ENCODE measurements around the gene NPR2. TPM values are rescaled to one million over a fixed set of nuclear protein-coding genes. Genes with fewer than 3 reads are reported as not detected.

The NPR2 gene
- total RNA-seq, 1 experiment from 2014 or later, result 18.8 TPM

DNA sequence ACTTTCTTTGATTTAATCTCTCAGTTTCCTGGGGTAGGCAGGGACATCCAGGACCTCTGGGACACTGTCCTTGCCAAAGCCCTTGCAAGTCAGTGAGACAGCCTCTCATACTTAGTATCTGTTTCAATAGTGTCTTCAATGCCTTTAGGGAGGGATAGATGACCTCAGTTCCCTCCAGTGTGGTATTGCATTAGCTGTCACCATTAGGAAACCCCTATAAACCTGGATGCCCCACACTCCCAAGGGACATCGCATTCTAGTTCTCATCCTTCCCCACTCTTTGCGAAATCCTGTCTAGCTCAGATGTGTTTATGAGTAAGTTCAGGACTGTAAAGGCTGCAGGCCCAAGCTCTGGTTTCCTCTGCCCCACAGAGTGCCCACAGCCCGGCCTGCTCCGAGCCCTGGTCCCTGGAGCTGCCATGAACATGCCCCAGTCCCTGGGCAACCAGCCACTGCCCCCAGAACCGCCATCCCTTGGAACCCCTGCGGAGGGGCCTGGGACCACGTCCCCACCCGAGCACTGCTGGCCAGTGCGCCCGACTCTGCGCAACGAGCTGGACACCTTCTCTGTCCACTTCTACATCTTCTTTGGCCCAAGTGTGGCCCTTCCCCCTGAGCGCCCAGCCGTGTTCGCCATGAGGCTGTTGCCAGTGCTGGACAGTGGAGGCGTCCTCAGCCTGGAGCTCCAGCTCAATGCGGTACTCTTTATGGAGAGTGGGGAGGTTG is 50.8 kb downstream of the NPR2 start:
- RAD21 ChIA-PET (ENCODE audit: low non-redundant PET in 1 of 2, low total read pairs in 2 of 2, uncharacterized antibody in 2 of 2, unreplicated experiment in 2 of 2), result no interaction called here
- CTCF ChIA-PET, result no interaction called here
- Histone ChIP-seq H3K79me2 (ENCODE audit: insufficient read depth, low read length) (no peaks in the 10 kb centered on the region), H2AFZ (ENCODE audit: low read depth, low read length, poor library complexity, severe bottlenecking) (no peak overlapping the region), H4K20me1 (ENCODE audit: insufficient read depth) (no peaks in the 10 kb centered on the region), H3K27me3 (ENCODE audit: insufficient read depth, low read length) (no peaks in the 10 kb centered on the region), H3K4me3 (replicated peaks in 1 of 2; ENCODE audit: low read depth in 1 of 2, low read length in 2 of 2) (no peak overlapping the region), H3K4me2 (ENCODE audit: low read length) (no peak overlapping the region), H3K9me2 (ENCODE audit: insufficient read depth) (no peaks in the 10 kb centered on the region), H3K4me1 (ENCODE audit: control insufficient read depth in 1 of 2, insufficient read depth in 2 of 2, low read length in 2 of 2) (peaks cover 0 to 13% of the 10 kb centered on the region in 2 experiments; a peak in 2 of 4 replicates), H3K9me3 (ENCODE audit: control insufficient read depth in 1 of 2, insufficient read depth in 1 of 2, low read depth in 1 of 2, low read length in 2 of 2) (no peaks in the 10 kb centered on the region), H3K9ac (ENCODE audit: low read length) (no peak overlapping the region), H3K27ac (ENCODE audit: low read depth, low read length) (no peak overlapping the region), H3K36me3 (ENCODE audit: control insufficient read depth in 1 of 2, insufficient read depth in 2 of 2, low read length in 2 of 2) (no peaks in the 10 kb centered on the region)
- ATAC-seq (no peak), DNase-seq (ENCODE audit: low read depth, low spot score) (no peak)
- POLR2A ChIA-PET, result no interaction called here
- no TSS peak for BruUV-seq (replicated peaks)
- intact Hi-C loops (cut with micrococcal nuclease), result no loop called here
- TF ChIP-seq CEBPB (IDR thresholded peaks at IDR 0.05; ENCODE audit: low read depth), result no peak
- no peak for TF ChIP-seq ZFX (IDR thresholded peaks at IDR 0.05)
- TF ChIP-seq SIN3A (IDR thresholded peaks at IDR 0.05; ENCODE audit: low read depth), result no peak
- TF ChIP-seq YY1 (IDR thresholded peaks at IDR 0.05; ENCODE audit: extremely low read depth, insufficient replicate concordance, low read depth, low read length), result no peak
- TF ChIP-seq, protein P1, sequence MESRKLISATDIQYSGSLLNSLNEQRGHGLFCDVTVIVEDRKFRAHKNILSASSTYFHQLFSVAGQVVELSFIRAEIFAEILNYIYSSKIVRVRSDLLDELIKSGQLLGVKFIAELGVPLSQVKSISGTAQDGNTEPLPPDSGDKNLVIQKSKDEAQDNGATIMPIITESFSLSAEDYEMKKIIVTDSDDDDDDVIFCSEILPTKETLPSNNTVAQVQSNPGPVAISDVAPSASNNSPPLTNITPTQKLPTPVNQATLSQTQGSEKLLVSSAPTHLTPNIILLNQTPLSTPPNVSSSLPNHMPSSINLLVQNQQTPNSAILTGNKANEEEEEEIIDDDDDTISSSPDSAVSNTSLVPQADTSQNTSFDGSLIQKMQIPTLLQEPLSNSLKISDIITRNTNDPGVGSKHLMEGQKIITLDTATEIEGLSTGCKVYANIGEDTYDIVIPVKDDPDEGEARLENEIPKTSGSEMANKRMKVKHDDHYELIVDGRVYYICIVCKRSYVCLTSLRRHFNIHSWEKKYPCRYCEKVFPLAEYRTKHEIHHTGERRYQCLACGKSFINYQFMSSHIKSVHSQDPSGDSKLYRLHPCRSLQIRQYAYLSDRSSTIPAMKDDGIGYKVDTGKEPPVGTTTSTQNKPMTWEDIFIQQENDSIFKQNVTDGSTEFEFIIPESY (IDR thresholded peaks at IDR 0.05; ENCODE audit: extremely low read depth, insufficient replicate concordance, low read length), result no peak
- no peak for TF ChIP-seq CBX3 (IDR thresholded peaks at IDR 0.05; ENCODE audit: low read depth)
- TF ChIP-seq, protein P2, sequence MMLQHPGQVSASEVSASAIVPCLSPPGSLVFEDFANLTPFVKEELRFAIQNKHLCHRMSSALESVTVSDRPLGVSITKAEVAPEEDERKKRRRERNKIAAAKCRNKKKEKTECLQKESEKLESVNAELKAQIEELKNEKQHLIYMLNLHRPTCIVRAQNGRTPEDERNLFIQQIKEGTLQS (IDR thresholded peaks at IDR 0.05), result no peak
- TF ChIP-seq RAD21 (IDR thresholded peaks at IDR 0.05; ENCODE audit: low read depth), result no peak
- no peak for TF ChIP-seq MAX (IDR thresholded peaks at IDR 0.05)
- TF ChIP-seq EZH2phosphoT487 (IDR thresholded peaks at IDR 0.05; ENCODE audit: borderline replicate concordance), result no peak
- TF ChIP-seq, protein P3, sequence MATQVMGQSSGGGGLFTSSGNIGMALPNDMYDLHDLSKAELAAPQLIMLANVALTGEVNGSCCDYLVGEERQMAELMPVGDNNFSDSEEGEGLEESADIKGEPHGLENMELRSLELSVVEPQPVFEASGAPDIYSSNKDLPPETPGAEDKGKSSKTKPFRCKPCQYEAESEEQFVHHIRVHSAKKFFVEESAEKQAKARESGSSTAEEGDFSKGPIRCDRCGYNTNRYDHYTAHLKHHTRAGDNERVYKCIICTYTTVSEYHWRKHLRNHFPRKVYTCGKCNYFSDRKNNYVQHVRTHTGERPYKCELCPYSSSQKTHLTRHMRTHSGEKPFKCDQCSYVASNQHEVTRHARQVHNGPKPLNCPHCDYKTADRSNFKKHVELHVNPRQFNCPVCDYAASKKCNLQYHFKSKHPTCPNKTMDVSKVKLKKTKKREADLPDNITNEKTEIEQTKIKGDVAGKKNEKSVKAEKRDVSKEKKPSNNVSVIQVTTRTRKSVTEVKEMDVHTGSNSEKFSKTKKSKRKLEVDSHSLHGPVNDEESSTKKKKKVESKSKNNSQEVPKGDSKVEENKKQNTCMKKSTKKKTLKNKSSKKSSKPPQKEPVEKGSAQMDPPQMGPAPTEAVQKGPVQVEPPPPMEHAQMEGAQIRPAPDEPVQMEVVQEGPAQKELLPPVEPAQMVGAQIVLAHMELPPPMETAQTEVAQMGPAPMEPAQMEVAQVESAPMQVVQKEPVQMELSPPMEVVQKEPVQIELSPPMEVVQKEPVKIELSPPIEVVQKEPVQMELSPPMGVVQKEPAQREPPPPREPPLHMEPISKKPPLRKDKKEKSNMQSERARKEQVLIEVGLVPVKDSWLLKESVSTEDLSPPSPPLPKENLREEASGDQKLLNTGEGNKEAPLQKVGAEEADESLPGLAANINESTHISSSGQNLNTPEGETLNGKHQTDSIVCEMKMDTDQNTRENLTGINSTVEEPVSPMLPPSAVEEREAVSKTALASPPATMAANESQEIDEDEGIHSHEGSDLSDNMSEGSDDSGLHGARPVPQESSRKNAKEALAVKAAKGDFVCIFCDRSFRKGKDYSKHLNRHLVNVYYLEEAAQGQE (IDR thresholded peaks at IDR 0.05; ENCODE audit: low read depth), result no peak
- TF ChIP-seq POLR2AphosphoS5 (IDR thresholded peaks at IDR 0.05; ENCODE audit: low read depth, low read length), result no peak
- no peak for TF ChIP-seq EZH2 (IDR thresholded peaks at IDR 0.05)
- TF ChIP-seq, protein P4, sequence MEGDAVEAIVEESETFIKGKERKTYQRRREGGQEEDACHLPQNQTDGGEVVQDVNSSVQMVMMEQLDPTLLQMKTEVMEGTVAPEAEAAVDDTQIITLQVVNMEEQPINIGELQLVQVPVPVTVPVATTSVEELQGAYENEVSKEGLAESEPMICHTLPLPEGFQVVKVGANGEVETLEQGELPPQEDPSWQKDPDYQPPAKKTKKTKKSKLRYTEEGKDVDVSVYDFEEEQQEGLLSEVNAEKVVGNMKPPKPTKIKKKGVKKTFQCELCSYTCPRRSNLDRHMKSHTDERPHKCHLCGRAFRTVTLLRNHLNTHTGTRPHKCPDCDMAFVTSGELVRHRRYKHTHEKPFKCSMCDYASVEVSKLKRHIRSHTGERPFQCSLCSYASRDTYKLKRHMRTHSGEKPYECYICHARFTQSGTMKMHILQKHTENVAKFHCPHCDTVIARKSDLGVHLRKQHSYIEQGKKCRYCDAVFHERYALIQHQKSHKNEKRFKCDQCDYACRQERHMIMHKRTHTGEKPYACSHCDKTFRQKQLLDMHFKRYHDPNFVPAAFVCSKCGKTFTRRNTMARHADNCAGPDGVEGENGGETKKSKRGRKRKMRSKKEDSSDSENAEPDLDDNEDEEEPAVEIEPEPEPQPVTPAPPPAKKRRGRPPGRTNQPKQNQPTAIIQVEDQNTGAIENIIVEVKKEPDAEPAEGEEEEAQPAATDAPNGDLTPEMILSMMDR (IDR thresholded peaks at IDR 0.05 in 2 of 3, conservative IDR thresholded peaks at IDR 0.05 in 1 of 3; ENCODE audit: borderline replicate concordance in 1 of 3, insufficient read depth in 1 of 3, low read depth in 2 of 3, low read length in 2 of 3), result no peak
- no peak for TF ChIP-seq EGR1 (IDR thresholded peaks at IDR 0.05; ENCODE audit: low read depth)
- no peak for TF ChIP-seq POLR2A (IDR thresholded peaks at IDR 0.05; ENCODE audit: borderline replicate concordance, extremely low read depth, insufficient read depth, insufficient read length)
- TF ChIP-seq ZNF274 (IDR thresholded peaks at IDR 0.05; ENCODE audit: low read depth, low read length), result no peak
- TF ChIP-seq SRF (IDR thresholded peaks at IDR 0.05; ENCODE audit: low read depth), result no peak
- TF ChIP-seq JUND (IDR thresholded peaks at IDR 0.05), result no peak
- no peak for TF ChIP-seq FOSL1 (IDR thresholded peaks at IDR 0.05; ENCODE audit: low read depth)
